Measurements from ENCODE around the gene CSPG4.
"Not testable (repeated sequence)": the region's sequence is repeated elsewhere in the genome, so short reads cannot be mapped to it uniquely, and the experiment has no call there.

CSPG4 gene

GRCh38 chr15:75723847-75724660 lies 11.4 kb upstream of the CSPG4 start:
- no peak for DNase-seq

GRCh38 chr15:75723171-75723846 lies 10.7 kb upstream of the CSPG4 start:
- DNase-seq = no peak

GRCh38 chr15:75721923-75722870 lies 9.5 kb upstream of the CSPG4 start:
- no peak for DNase-seq

GRCh38 chr15:75721480-75721922 lies 8.9 kb upstream of the CSPG4 start:
- DNase-seq = no peak

GRCh38 chr15:75720787-75721479 lies 8.3 kb upstream of the CSPG4 start:
- DNase-seq = no peak

- no peak for DNase-seq
Observed at GRCh38 chr15:75720297-75720696, 7.6 kb upstream of the CSPG4 start.

GRCh38 chr15:75718328-75718727 lies 5.7 kb upstream of the CSPG4 start:
- no peak for DNase-seq

GRCh38 chr15:75717001-75717400 lies 4.4 kb upstream of the CSPG4 start:
- DNase-seq = not testable (repeated sequence)

GRCh38 chr15:75716249-75716950 lies 3.8 kb upstream of the CSPG4 start:
- not testable (repeated sequence) for DNase-seq

GRCh38 chr15:75715312-75715832 lies 2.7 kb upstream of the CSPG4 start:
- DNase-seq = not testable (repeated sequence)

GRCh38 chr15:75714195-75714594 lies 1.5 kb upstream of the CSPG4 start:
- DNase-seq = no peak

- no peak for DNase-seq
Observed at GRCh38 chr15:75713338-75713895, 769 bp upstream of the CSPG4 start.

GRCh38 chr15:75711495-75711894 lies 1.2 kb downstream of the CSPG4 start:
- DNase-seq = not testable (repeated sequence)

- DNase-seq = not testable (repeated sequence)
Observed at GRCh38 chr15:75710874-75711273, 1.8 kb downstream of the CSPG4 start.

GRCh38 chr15:75709458-75709857 lies 3.2 kb downstream of the CSPG4 start:
- DNase-seq = not testable (repeated sequence)

- no peak for DNase-seq
Observed at GRCh38 chr15:75706682-75706954, 6.0 kb downstream of the CSPG4 start.

- no peak for DNase-seq
Observed at GRCh38 chr15:75705854-75706681, 6.6 kb downstream of the CSPG4 start.

- not testable (repeated sequence) for DNase-seq
Observed at GRCh38 chr15:75705375-75705774, 7.3 kb downstream of the CSPG4 start.

GRCh38 chr15:75704618-75705017 lies 8.0 kb downstream of the CSPG4 start:
- DNase-seq = no peak

- DNase-seq = no peak
Observed at GRCh38 chr15:75704263-75704615, 8.4 kb downstream of the CSPG4 start.
